ENCODE measurements around the gene YPEL2. TPM values are rescaled to one million over a fixed set of nuclear protein-coding genes. Genes with fewer than 3 reads are reported as not detected.

YPEL2 gene
- total and polyA plus RNA-seq, 4 donors: 16.8 to 54.0 (median 30.7) TPM

DNA sequence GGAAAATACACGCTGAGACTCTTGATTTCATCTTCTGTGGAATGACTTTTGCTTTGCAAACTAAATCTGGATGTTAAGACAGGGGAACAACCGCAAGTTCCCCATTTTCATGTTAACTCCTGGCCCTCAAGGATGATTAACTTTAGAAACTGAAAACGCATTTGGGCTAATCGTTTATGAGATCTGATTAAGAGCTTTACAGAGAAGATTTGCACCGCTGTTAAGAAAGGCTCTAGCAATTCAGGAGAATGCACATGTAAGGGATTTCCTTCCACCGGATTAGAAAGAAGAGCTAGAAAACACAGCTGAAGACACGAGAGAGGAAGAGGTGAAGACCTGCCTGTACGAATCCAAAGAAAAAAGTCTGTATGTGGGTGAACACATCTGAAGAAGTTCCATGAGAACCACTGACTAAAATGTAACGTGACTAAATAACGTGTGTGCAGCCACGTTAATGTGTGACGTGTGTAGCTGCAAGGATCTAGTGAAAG, 106.4 kb downstream of the YPEL2 start:
- H3K36me3 ChIP-seq (ENCODE audit: control insufficient read depth in 1 of 2, insufficient read depth in 2 of 2, low read length in 1 of 2): no peaks in the 10 kb centered on the region
- H3K4me3 ChIP-seq (ENCODE audit: low read length in 2 of 2): no peak overlapping the region
- no peaks in the 10 kb centered on the region for H3K27me3 ChIP-seq (ENCODE audit: control insufficient read depth in 1 of 2, insufficient read depth in 2 of 2, low read length in 1 of 2)
- no peak for DNase-seq
- 81 to 85% methylated on average over 12 of the region's 12 CpGs for WGBS, 2 donors
- H3K27ac ChIP-seq (ENCODE audit: low read depth in 1 of 2, low read length in 2 of 2): peak overlapping the region in 1 of 2 donors; percentile 3
- intact Hi-C loops (cut with DNase I): no loop called here
- no peaks in the 10 kb centered on the region for H3K9me3 ChIP-seq (ENCODE audit: control insufficient read depth, low read length)
- ATAC-seq (ENCODE audit: low FRiP score): no peak
- H3K4me1 ChIP-seq (ENCODE audit: control insufficient read depth in 1 of 2, insufficient read depth in 2 of 2, low read length in 2 of 2): peaks cover 7 to 8% of the 10 kb centered on the region in 2 donors

DNA sequence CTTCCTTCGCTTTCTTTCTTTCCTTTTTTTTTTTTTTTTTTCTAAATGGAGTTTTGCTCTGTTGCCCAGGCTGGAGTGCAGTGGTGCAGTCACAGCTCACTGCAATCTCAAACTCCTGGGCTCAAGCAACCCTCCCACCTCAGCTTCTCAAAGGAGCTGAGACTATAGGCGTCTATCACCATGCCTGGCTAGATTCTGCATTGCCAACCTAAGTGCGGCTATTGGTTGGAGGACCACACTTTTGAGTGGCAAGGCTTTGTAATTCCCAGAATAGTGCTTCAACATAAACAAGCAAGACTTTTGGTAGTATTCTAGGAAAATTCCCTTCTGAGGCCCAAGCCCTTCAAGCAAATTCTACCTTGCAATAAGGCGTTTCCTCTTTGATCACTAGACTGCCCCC, 107.8 kb downstream of the YPEL2 start:
- no peaks in the 10 kb centered on the region for H3K9me3 ChIP-seq (ENCODE audit: control insufficient read depth, low read length)
- H3K4me1 ChIP-seq (ENCODE audit: control insufficient read depth in 1 of 2, insufficient read depth in 2 of 2, low read length in 2 of 2): peaks cover 7 to 8% of the 10 kb centered on the region in 2 donors
- H3K27me3 ChIP-seq (ENCODE audit: control insufficient read depth in 1 of 2, insufficient read depth in 2 of 2, low read length in 1 of 2): no peaks in the 10 kb centered on the region
- no peak for DNase-seq
- WGBS, 2 donors: 26 to 30% methylated on average over 4 of the region's 4 CpGs
- ATAC-seq (ENCODE audit: low FRiP score): no peak
- no peaks in the 10 kb centered on the region for H3K36me3 ChIP-seq (ENCODE audit: control insufficient read depth in 1 of 2, insufficient read depth in 2 of 2, low read length in 1 of 2)
- intact Hi-C loops (cut with DNase I): no loop called here
- H3K4me3 ChIP-seq (ENCODE audit: low read length in 2 of 2): no peak overlapping the region
- H3K27ac ChIP-seq (ENCODE audit: low read depth in 1 of 2, low read length in 2 of 2): peak overlapping the region; percentile 58 to 89

DNA sequence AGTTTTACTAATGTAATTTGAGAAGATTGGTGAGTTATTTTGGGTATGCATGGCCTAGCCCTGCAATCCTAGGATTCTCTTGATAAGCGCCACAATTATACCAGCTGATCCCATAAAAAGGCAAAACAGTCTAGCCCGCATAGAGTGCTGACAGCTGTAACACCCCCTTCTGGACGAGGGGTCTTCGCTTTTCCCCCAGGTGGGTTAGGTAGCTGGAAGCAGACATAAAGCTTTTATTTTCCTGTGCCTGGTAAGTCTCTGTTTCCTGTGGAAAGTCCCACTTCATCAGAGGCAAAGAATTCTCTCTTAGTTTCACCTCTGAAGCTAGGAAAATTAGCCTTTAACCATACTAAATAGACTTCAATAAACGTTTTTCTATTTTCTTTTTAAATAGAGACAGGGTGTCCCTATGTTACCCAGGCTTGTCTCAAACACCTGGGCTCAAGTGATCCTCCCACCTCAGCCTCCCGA, 108.3 kb downstream of the YPEL2 start:
- Histone ChIP-seq H3K4me1 (ENCODE audit: control insufficient read depth in 1 of 2, insufficient read depth in 2 of 2, low read length in 2 of 2) (peaks cover 7 to 8% of the 10 kb centered on the region in 2 donors), H3K36me3 (ENCODE audit: control insufficient read depth in 1 of 2, insufficient read depth in 2 of 2, low read length in 1 of 2) (no peaks in the 10 kb centered on the region), H3K27ac (ENCODE audit: low read depth in 1 of 2, low read length in 2 of 2) (peak overlapping the region; percentile 89 to 96), H3K9me3 (ENCODE audit: control insufficient read depth, low read length) (no peaks in the 10 kb centered on the region), H3K27me3 (ENCODE audit: control insufficient read depth in 1 of 2, insufficient read depth in 2 of 2, low read length in 1 of 2) (no peaks in the 10 kb centered on the region), H3K4me3 (ENCODE audit: low read length in 2 of 2) (no peak overlapping the region)
- DNase-seq (no peak), ATAC-seq (ENCODE audit: low FRiP score) (no peak)
- WGBS, 2 donors: 8 to 12% methylated on average over 6 of the region's 6 CpGs
- intact Hi-C loops (cut with DNase I): loop anchor here (1.0 to 10.0 kb wide), 5 partner anchors 43 to 127 kb away; no protein-coding TSS in a partner anchor

DNA sequence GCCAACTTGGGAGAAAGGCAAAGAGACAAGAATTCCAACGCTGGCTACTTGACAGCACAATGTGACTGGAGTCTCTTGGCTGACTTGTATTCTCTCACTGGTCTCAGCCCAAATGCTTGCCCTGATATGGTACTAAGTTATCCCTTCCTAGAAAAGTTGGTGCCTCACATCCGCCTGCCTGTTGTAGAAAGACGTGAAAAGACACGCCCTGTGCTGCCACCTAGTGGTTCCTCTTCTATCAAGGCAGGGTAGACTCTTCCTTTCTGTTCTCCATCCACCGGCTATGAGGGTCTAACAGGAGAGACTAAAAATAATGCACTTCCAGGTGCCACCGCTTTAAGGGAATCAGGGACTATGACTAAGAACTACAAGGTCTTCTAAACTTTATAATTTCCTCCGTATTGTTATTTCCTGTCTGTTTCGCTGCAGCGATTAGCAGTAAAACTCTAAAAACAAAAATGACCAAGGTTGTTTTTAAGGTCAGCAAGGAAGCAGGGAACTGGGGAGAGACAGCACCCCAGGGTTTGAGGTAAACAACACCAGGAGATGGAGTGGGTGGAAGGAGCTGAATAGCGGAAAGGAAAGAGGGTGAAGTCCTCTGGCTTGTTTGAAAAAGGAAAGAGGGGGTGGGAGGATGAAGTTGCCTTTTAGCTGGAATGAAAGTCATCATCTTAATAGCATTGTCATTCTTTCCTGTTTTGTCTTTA, 109.5 kb downstream of the YPEL2 start:
- WGBS, 2 donors: 1 to 2% methylated on average over 10 of the region's 10 CpGs
- DNase-seq (peak; percentile 91 to 93), ATAC-seq (ENCODE audit: low FRiP score) (peak; percentile 98)
- H3K27me3 ChIP-seq (ENCODE audit: control insufficient read depth in 1 of 2, insufficient read depth in 2 of 2, low read length in 1 of 2): no peaks in the 10 kb centered on the region
- peak overlapping the region; percentile 93 to 99 for H3K27ac ChIP-seq (ENCODE audit: low read depth in 1 of 2, low read length in 2 of 2)
- no peaks in the 10 kb centered on the region for H3K9me3 ChIP-seq (ENCODE audit: control insufficient read depth, low read length)
- intact Hi-C loops (cut with DNase I): loop anchor here (1.0 to 10.0 kb wide), 5 partner anchors 41 to 129 kb away; no protein-coding TSS in a partner anchor
- H3K36me3 ChIP-seq (ENCODE audit: control insufficient read depth in 1 of 2, insufficient read depth in 2 of 2, low read length in 1 of 2): no peaks in the 10 kb centered on the region
- H3K4me3 ChIP-seq (ENCODE audit: low read length in 2 of 2): no peak overlapping the region
- H3K4me1 ChIP-seq (ENCODE audit: control insufficient read depth in 1 of 2, insufficient read depth in 2 of 2, low read length in 2 of 2): peaks cover 5 to 7% of the 10 kb centered on the region in 2 donors

DNA sequence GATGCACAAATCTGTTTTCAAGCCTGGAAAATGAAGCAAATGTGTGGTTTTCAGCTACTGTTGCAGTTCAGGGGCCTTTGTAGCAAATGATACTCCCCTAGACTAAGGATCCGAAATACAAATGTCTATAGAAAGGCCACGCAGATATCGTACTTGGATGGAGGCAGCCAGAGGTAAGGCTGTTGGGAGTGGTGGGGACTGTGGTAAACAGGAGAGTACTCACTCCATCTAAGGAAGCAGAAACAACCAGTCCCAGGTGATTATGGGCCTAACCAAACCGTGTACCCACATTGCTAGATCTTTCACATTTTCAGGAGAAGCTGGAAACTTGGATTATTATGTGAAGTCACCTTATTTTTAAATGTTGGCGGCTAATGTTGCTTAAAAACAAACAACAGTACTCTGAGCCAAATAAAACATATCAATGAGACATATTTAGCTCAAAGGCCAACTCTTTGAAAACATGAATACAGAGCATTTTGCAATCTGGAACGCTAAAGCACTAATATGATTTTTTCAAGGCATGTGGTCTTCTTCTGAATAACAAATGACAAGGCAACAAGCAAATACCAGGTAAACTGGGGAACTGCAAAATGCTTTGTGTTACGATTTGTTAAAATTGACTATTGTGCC, 110.1 kb downstream of the YPEL2 start:
- Histone ChIP-seq H3K27ac (ENCODE audit: low read depth in 1 of 2, low read length in 2 of 2) (peak overlapping the region; percentile 93 to 99), H3K4me3 (ENCODE audit: low read length in 2 of 2) (no peak overlapping the region), H3K4me1 (ENCODE audit: control insufficient read depth in 1 of 2, insufficient read depth in 2 of 2, low read length in 2 of 2) (peaks cover 5 to 7% of the 10 kb centered on the region in 2 donors), H3K27me3 (ENCODE audit: control insufficient read depth in 1 of 2, insufficient read depth in 2 of 2, low read length in 1 of 2) (no peaks in the 10 kb centered on the region), H3K36me3 (ENCODE audit: control insufficient read depth in 1 of 2, insufficient read depth in 2 of 2, low read length in 1 of 2) (no peaks in the 10 kb centered on the region), H3K9me3 (ENCODE audit: control insufficient read depth, low read length) (no peaks in the 10 kb centered on the region)
- peak; percentile 16 for ATAC-seq (ENCODE audit: low FRiP score)
- WGBS, 2 donors: 47 to 51% methylated on average over 7 of the region's 7 CpGs
- intact Hi-C loops (cut with DNase I): loop anchor here (2.0 to 10.0 kb wide), 4 partner anchors 41 to 129 kb away; no protein-coding TSS in a partner anchor
- no peak for DNase-seq

DNA sequence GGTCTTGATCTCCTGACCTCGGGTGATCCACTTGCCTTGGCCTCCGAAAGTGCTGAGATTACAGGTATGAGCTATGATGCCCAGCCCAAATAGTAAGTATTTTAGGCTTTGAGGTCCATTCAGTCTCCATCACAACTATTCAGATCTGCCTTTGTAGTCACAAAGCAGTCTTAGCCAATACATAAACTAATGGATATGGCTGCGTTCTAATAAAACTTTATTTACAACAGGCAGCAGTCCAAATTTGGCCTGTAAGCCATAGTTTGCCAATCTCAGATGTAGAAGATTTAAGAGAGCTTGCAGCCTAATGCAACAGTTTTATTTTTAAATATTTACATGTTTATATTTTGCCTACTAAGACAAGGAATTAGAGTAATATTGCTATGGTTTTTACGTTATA, 111.7 kb downstream of the YPEL2 start:
- Histone ChIP-seq H3K4me3 (ENCODE audit: low read length in 2 of 2) (no peak overlapping the region), H3K36me3 (ENCODE audit: control insufficient read depth in 1 of 2, insufficient read depth in 2 of 2, low read length in 1 of 2) (no peaks in the 10 kb centered on the region), H3K9me3 (ENCODE audit: control insufficient read depth, low read length) (no peaks in the 10 kb centered on the region), H3K4me1 (ENCODE audit: control insufficient read depth in 1 of 2, insufficient read depth in 2 of 2, low read length in 2 of 2) (peaks cover 5 to 7% of the 10 kb centered on the region in 2 donors), H3K27me3 (ENCODE audit: control insufficient read depth in 1 of 2, insufficient read depth in 2 of 2, low read length in 1 of 2) (no peaks in the 10 kb centered on the region), H3K27ac (ENCODE audit: low read depth in 1 of 2, low read length in 2 of 2) (no peak overlapping the region)
- intact Hi-C loops (cut with DNase I): loop anchor here (5.0 to 10.0 kb wide), 3 partner anchors 39 to 131 kb away; no protein-coding TSS in a partner anchor
- DNase-seq (no peak), ATAC-seq (ENCODE audit: low FRiP score) (no peak)
- 92 to 95% methylated on average over 4 of the region's 4 CpGs for WGBS, 2 donors

Small RNAs within 50 kb of the gene (microRNA-seq; reads per million reads assigned to microRNA genes)
- 0 to 0.60 reads per million in 2 donors for gene MIR4729

Other genes with a start within 250 kb of the YPEL2 start
- 10 to 100 TPM; 17.3 to 23.8 TPM for gene TRIM37, start 224.8 kb upstream of the YPEL2 start, total RNA-seq
- gene TRIM37, start 224.8 kb upstream of the YPEL2 start, polyA plus RNA-seq: 10 to 100 TPM in 1 of 2 donors, 1 to 10 TPM in 1; 7.9 to 11.1 TPM
- gene SKA2, start 176.5 kb upstream of the YPEL2 start, total RNA-seq: 10 to 100 TPM; 20.5 to 25.8 TPM
- 100 to 1,000 TPM in 1 of 2 donors, 10 to 100 TPM in 1; 29.1 to 111 TPM for gene SKA2, start 176.5 kb upstream of the YPEL2 start, polyA plus RNA-seq
- 1 to 10 TPM in 1 of 2 donors, under 1 TPM in 1; 0.62 to 2.9 TPM for gene PRR11, start 175.9 kb upstream of the YPEL2 start, total RNA-seq
- gene PRR11, start 175.9 kb upstream of the YPEL2 start, polyA plus RNA-seq: 1 to 10 TPM in 1 of 2 donors, under 1 TPM in 1; 0.13 to 1.8 TPM
- 10 to 100 TPM in 1 of 2 donors, 1 to 10 TPM in 1; 7.5 to 11.3 TPM for gene SMG8, start 121.6 kb upstream of the YPEL2 start, total RNA-seq
- gene SMG8, start 121.6 kb upstream of the YPEL2 start, polyA plus RNA-seq: 1 to 10 TPM; 3.6 to 4.2 TPM
- 1 to 10 TPM; 1.5 to 3.8 TPM for gene GDPD1, start 111.1 kb upstream of the YPEL2 start, total RNA-seq
- gene GDPD1, start 111.1 kb upstream of the YPEL2 start, polyA plus RNA-seq: under 1 TPM in 1 of 2 donors, not detected in 1; 0.51 TPM
- 10 to 100 TPM; 29.3 to 34.0 TPM for gene DHX40, start 234.0 kb downstream of the YPEL2 start, total RNA-seq
- gene DHX40, start 234.0 kb downstream of the YPEL2 start, polyA plus RNA-seq: 10 to 100 TPM; 17.3 to 26.5 TPM

Measured in aorta (tissue), 5 donors.